NCI-H748 treated with DMSO at 0.1 percent for 48 hours (cell line): ENCODE results near the gene RSL24D1.

Experiments
- DNase-seq: peaks from one replicate; lab custom pipeline; 2025; lab: John Stamatoyannopoulos, UW

RSL24D1 gene

GRCh38 chr15:55196458-55197361 lies at the start of gene RSL24D1:
RSL24D1 (minus strand) TSS chr15:55196941; CDS start chr15:55196890, 51 bp downstream.
- DNase-seq = peak; percentile 68

- DNase-seq = no peak
These were observed 48.3 kb upstream of the RSL24D1 start for GRCh38 chr15:55245059-55245458.

GRCh38 chr15:55241891-55242290 lies 45.1 kb upstream of the RSL24D1 start:
- no peak for DNase-seq

GRCh38 chr15:55241186-55241585 lies 44.4 kb upstream of the RSL24D1 start:
- no peak for DNase-seq

- no peak for DNase-seq
These were observed 43.5 kb upstream of the RSL24D1 start for GRCh38 chr15:55240125-55240760.

GRCh38 chr15:55239440-55240124 lies 42.8 kb upstream of the RSL24D1 start:
- DNase-seq = no peak

- no peak for DNase-seq
These were observed 42.1 kb upstream of the RSL24D1 start for GRCh38 chr15:55238877-55239276.

- DNase-seq = no peak
These were observed 40.7 kb upstream of the RSL24D1 start for GRCh38 chr15:55237219-55238130.

GRCh38 chr15:55235546-55236036 lies 38.9 kb upstream of the RSL24D1 start:
- no peak for DNase-seq

GRCh38 chr15:55234800-55235104 lies 38.0 kb upstream of the RSL24D1 start:
- no peak for DNase-seq

- no peak for DNase-seq
These were observed 37.5 kb upstream of the RSL24D1 start for GRCh38 chr15:55234104-55234799.

GRCh38 chr15:55231455-55231854 lies 34.7 kb upstream of the RSL24D1 start:
- DNase-seq = no peak

- DNase-seq = no peak
These were observed 34.2 kb upstream of the RSL24D1 start for GRCh38 chr15:55230953-55231352.

GRCh38 chr15:55230051-55230670 lies 33.4 kb upstream of the RSL24D1 start:
- DNase-seq = no peak

GRCh38 chr15:55226127-55226526 lies 29.4 kb upstream of the RSL24D1 start:
- no peak for DNase-seq

- no peak for DNase-seq
These were observed 28.2 kb upstream of the RSL24D1 start for GRCh38 chr15:55224892-55225291.

GRCh38 chr15:55222588-55222987 lies 25.8 kb upstream of the RSL24D1 start:
- DNase-seq = no peak

GRCh38 chr15:55221090-55222011 lies 24.6 kb upstream of the RSL24D1 start:
- DNase-seq = no peak

- DNase-seq = no peak
These were observed 23.9 kb upstream of the RSL24D1 start for GRCh38 chr15:55220606-55221005.
